IPS-11a (cell line): ENCODE results near the gene EEPD1.

ENCODE experiments used
- H3K4me3 ChIP-seq: one replicate; pipeline ENCODE4 v1.5.1; 2013; ENCODE audit warnings: low read depth, low read length, control low read depth

EEPD1 gene

GRCh38 chr7:36278069-36278619 is 125.1 kb downstream of the EEPD1 start:
- no peak overlapping the region for H3K4me3 ChIP-seq

DNA sequence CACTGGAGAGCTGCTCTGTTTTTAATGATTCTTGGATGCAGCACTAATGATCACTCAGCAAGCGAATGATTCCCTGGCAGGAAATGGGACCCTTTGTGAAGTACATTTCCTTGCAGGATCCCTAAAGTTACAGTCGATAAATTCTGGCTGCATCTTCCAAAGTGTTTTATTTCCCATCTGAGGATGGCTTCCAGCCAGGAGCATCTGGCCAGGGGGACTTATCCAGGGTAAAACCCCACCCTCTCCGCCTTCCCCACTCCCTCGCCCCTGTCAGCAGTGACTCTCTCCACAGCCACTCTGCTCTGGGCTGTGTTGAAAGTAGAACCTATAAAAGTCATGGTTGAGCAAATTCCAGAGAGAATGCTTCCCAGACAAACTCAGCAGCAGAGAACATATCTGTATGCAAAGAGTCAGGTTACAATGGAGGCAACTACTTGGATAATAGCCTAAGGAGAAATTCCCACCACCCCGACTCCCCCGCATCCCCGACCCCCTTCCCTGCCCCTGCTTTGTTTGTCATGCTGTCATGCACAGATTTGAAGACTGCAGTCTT is 125.6 kb downstream of the EEPD1 start:
- H3K4me3 ChIP-seq, result no peak overlapping the region

- no peak overlapping the region for H3K4me3 ChIP-seq
Measured at GRCh38 chr7:36279200-36279925, 126.3 kb downstream of the EEPD1 start.

GRCh38 chr7:36279926-36280315 is 126.9 kb downstream of the EEPD1 start:
- H3K4me3 ChIP-seq, result no peak overlapping the region

GRCh38 chr7:36280840-36281812 is 128.1 kb downstream of the EEPD1 start:
- H3K4me3 ChIP-seq, result no peak overlapping the region

DNA sequence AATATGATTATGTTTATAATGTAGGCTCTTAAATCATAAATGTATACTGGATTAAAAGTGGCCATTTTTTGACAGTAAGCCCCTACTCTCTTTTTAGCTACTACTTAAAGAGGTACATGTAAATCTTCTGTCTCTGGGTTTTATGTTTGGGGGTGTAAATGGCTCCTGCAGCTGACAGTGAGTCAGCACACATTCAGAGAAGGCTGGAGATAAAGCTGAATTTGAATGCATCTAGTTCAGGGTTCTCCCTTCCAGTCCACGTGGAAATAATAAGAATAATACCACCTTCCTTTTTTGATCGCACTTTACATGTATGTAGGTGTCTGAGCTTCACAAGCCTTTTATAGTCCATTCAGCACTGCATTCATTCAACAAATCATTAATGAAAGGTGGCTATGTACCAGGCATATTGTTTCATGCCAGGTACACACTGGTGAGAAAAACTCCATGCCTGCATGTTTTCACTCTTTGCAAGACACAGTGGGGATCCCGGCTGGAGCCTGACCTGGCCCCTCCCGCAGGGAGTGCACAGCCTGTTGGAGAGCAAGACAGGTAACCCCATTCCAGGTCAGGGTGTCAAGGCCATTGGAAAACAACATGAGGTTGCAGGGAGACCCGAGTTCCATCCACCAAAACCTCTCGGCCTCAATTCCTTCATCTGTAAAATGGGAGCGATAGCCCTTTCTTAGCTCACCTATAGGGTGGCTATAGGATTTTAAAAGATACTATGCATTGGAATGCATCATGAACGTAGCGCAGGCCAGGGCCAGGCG is 129.1 kb downstream of the EEPD1 start:
- H3K4me3 ChIP-seq, result no peak overlapping the region

DNA sequence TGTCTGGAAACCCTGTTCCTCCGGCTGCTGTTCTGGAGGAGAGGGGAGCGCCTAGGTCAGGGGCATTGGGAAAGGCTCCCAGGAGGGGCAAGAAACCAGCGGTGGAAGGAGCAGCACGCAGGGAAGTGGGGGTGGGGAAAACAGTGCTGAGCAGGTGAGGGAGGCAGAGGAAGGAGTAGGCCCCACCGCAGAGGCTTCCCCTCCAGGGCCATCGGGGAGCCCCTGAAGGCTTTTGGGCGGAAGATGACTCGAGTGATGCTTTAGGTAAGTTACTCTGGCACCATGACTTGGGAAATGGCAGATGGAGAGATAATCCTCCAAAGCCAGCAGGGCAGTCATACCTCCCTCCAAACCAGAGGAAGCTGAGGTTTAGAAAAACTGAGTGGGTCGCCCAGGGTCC is 130.1 kb downstream of the EEPD1 start:
- no peak overlapping the region for H3K4me3 ChIP-seq

DNA sequence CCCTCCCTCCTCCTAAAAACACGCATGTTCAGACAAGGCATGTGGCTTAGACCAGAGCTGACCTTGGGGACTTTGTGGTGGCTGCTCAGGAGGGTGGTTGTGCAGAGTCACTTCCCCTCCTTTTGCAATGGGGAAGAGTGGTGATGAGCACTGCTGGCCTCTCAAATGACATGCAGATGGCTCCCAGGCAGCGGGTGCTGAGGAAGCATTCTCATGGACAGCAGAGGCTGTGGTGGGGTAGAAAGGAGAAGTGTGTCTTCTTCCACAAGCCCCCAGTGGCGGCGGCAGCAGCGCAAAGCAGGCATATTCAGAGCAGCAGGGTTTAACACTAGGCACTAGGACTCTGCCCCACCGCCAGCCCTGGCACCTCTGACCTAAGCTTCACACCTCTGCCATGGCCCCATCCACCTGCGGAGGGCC is 130.7 kb downstream of the EEPD1 start:
- no peak overlapping the region for H3K4me3 ChIP-seq

GRCh38 chr7:36284456-36285090 is 131.5 kb downstream of the EEPD1 start:
- no peak overlapping the region for H3K4me3 ChIP-seq

DNA sequence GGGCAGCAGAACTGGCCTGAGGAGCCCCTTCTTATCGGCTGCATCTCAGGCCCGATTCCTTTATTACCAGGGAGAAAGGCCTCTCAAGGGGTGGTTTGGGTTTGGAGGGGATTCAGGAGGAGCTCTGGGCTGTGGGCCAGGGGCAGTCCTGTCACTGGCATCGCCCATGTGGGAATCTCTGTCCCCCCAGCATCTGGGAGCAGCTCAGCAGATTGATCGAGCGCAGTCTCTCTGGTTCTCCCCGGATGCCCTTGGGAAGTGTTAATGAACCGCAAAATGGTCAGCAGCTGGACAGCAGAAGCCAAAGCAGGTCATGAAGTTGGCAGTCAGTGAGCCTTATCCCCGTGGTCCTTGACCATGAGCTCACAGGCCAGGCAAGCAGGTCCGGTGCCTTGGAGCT is 132.2 kb downstream of the EEPD1 start:
- H3K4me3 ChIP-seq, result no peak overlapping the region

DNA sequence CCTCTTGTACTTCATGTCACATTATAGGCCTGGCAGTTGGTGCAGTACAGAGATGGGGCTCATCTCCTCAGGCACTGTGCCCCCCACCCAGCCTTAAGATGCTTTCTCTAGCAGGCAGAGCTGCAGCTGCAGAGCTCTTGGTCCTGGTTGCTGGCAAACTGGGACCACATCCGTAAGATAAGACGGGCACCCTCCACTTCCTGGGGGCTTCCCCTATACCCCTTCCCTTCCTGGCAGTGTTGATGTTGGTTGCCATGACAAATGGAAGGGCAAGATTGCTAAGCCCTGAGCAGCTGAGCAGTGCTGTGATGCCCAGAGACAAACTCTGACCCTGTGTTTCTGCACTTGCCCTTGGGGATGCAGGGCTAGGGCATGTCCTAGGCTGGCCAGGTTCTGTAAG is 133.2 kb downstream of the EEPD1 start:
- H3K4me3 ChIP-seq, result no peak overlapping the region

DNA sequence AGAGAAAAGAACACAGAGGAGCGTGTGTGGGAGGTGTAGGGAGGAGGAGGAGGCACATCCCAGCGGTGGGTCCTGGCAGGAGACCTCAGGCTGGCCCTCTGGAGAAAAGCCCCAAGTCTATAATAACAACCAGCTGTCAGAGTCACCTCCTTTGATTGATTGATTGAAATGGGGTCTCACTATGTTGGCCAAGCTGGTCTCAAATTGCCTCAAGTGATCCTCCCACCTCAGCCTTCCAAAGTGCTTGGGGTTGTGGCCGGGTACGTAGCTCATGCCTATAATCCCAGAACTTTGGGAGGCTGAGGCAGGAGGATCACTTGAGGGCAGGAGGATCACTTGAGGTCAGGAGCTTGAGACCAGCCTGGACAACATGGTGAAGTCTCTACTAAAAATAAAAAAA is 133.6 kb downstream of the EEPD1 start:
- H3K4me3 ChIP-seq, result no peak overlapping the region

DNA sequence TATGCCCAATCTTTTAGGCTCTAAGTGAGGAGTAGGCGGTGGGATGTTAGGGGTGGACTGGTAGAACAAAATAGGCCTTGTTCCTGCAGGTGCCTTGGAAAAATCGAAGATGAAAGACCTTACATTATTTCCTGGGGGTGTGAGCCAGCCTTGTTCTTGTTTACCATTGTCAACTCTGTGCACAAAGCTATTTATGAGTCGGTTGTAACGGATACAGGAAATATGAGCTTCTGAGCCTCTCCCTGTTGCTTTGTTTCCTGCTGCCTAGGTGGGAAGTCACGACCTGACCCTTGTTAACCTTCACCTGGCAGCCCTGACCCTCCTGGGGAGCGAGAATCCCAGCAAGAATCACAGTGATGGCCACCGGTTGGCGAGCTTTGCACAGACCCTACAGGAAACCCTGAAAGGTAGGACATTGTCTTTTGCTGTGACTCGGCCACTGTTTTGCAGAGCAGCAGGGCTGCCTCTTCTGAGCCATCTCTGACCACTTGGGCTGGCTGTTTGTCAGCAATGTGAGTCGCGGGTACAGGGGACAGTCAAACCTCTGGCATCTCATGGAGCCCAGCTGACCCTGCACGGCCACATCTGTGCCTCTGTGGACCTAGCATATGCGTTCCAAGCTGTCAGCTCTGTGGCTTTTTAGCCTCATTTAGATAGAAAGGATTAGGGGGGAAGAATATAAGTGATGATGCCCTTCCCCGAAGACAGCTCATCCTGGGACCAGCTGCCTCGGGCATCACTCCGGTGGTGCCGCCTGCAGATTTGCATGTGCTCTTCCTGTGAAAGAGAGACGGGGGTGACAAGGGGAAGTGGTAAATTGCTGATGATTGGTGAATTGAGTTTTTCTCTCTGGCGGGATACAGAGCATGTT is 134.6 kb downstream of the EEPD1 start:
- H3K4me3 ChIP-seq, result no peak overlapping the region

DNA sequence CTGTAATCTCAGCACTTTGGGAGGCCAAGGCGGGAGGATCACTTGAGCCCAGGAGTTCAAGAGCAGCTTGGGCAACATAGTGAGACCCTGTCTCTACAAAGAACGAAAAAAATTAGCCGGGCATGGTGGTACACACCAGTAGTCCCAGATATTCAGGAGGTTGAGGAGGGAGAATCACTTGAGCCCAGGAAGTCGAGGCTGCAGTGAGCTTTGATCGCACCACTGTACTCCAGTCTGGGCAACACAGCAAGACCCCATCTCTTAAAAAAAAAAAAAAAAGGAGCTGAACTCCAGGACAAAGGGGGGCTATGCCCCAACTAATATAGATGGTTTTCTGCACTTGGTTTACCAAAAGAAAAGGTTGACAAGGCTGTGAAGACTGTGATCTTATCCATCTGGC is 135.4 kb downstream of the EEPD1 start:
- no peak overlapping the region for H3K4me3 ChIP-seq

DNA sequence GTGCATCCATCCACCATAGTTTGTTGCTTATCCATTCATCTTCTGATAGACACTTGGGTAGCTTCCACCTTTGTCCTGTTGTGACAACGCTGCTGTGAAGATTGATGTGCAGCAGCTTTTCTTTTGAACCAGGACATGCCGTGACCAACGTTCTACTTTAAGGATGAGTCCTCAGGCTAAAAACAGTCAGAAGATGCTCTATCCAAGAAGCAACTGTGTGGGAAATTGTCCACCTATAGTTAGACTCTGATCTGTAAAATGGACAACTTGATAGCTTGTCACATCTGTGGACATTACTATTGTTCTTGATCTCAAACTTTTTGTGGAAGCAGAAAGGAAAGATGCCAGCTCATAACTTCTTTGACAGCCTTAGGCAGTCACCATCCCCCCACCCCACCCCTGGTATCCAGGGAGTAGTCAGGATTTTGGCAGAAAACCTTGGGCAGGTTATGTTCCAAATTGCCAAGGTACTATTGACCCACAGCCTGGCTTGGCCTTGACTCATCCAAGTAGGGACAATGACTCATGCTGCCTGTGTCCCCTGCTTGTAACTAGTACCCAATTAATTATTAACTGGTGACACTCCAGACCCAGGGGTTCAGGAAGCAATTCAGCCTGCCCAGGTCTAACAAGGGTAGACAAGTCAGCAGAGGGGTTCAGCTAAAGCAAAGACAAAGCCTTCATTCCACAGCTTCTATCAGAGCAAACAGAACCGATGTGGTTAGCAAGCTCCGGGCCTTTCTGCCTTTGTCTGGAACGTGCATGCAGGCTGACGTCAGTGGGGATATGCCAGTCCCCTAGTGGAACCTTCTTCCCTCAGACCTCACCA is 137.0 kb downstream of the EEPD1 start:
- H3K4me3 ChIP-seq, result no peak overlapping the region

GRCh38 chr7:36291387-36292316 is 138.6 kb downstream of the EEPD1 start:
- no peak overlapping the region for H3K4me3 ChIP-seq

- H3K4me3 ChIP-seq, result no peak overlapping the region
Measured at GRCh38 chr7:36295090-36295489, 142.0 kb downstream of the EEPD1 start.
